Erythroblast (primary cell): Measurements from ENCODE around the gene CXCL8.

Experiments used
- GATA1 ChIP-seq: IDR thresholded peaks from 2 replicates; pipeline ENCODE4 v1.6.1; 2011; ENCODE audit warnings: low read depth, mild to moderate bottlenecking, control low read depth, low read length, moderate library complexity
- POLR2A ChIP-seq: IDR thresholded peaks from 2 replicates; pipeline ENCODE4 v1.6.1; 2011; ENCODE audit warnings: mild to moderate bottlenecking, low read length

DNA sequence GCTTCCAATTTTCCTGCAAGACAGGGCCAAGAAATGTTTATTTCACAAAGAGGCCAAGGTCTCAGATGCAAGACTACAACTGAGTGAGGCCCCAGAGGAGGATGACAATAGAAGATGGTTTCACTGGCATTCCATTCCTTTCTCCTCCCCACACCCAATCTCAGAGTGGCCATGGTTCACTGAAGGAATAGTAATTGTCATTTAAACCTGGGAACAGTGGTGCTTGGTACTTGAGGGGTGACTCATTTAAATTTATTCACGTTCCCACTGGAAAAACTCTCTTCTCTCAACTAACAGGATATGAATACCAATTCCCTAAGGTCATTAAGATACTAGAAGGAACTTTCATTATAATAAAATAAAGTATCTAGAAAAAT, 35.3 kb upstream of the CXCL8 start:
- no peak for TF ChIP-seq POLR2A
- TF ChIP-seq GATA1 = no peak
